Measurements from ENCODE around the gene ICA1. TPM values are rescaled to one million over a fixed set of nuclear protein-coding genes. Genes with fewer than 3 reads are reported as not detected.

The ICA1 gene
- total and polyA plus RNA-seq, 4 experiments from 2014 or later, result 1.2 to 7.4 (median 2.4) TPM

- Mint-ChIP-seq H3K36me3 (no peaks in the 10 kb centered on the region), H3K27ac (peak overlapping the region; percentile 93 to 100 (median 97)), H3K27me3 (no peaks in the 10 kb centered on the region), H3K4me1 (peaks cover 48 to 88% (median 68%) of the 10 kb centered on the region in 4 donors), H3K4me3 (peak overlapping the region; percentile 17 to 85 (median 59)), H3K9me3 (peaks cover 0 to 2% (median 0%) of the 10 kb centered on the region in 8 donors)
- no peaks in the 10 kb centered on the region for H3K27me3 ChIP-seq (ENCODE audit: insufficient read depth, low read length)
- DNase-seq, result peak; percentile 38 to 63 (median 48)
- H3K4me1 ChIP-seq (ENCODE audit: insufficient read depth, low read length), result peaks cover 74% of the 10 kb centered on the region
- intact Hi-C loops (cut with micrococcal nuclease), result loop anchor here (1.0 to 10.0 kb wide), 3 partner anchors 9 to 949 kb away; partner anchors contain the start of genes C1GALT1 and UMAD1
- peak overlapping the region in 1 of 2 donors; percentile 15 for H3K4me3 ChIP-seq (ENCODE audit: low read length in 2 of 2)
- ChIA-PET CTCF (ENCODE audit: partially characterized antibody) (interaction anchor here (1.0 to 3.2 kb wide), 4 partner anchors 8 to 56 kb away, joined by 3 to 17 read pairs (median 4); no protein-coding TSS in a partner anchor), POLR2A (ENCODE audit: partially characterized antibody) (interaction anchor here (0.6 to 8.0 kb wide), 10 partner anchors 8 to 494 kb away, joined by 3 to 101 read pairs (median 6); partner anchors contain the start of gene UMAD1)
- no peaks in the 10 kb centered on the region for H3K36me3 ChIP-seq (ENCODE audit: insufficient read depth, low read length)
- H3K9me3 ChIP-seq (ENCODE audit: control insufficient read depth in 1 of 2, low read length in 2 of 2), result no peaks in the 10 kb centered on the region
- H3K27ac ChIP-seq (ENCODE audit: low read depth, low read length), result peak overlapping the region; percentile 57
These were observed 127.8 kb downstream of the ICA1 start for GRCh38 chr7:8134089-8134733.

GRCh38 chr7:8133188-8133848 is 128.6 kb downstream of the ICA1 start:
- H3K4me3 Mint-ChIP-seq, result peak overlapping the region in 7 of 8 donors; percentile 1 to 87 (median 57)
- CTCF ChIA-PET (ENCODE audit: partially characterized antibody), result interaction anchor here (0.6 to 3.2 kb wide), 5 partner anchors 7 to 538 kb away, joined by 3 to 17 read pairs (median 4); no protein-coding TSS in a partner anchor

GRCh38 chr7:8131694-8132605 is 130.0 kb downstream of the ICA1 start:
- ChIA-PET CTCF (ENCODE audit: partially characterized antibody) (interaction anchor here (0.6 to 1.9 kb wide), 6 partner anchors 9 to 367 kb away, joined by 3 to 9 read pairs (median 4); partner anchors contain the start of gene GLCCI1), POLR2A (ENCODE audit: partially characterized antibody) (interaction anchor here (0.7 to 8.0 kb wide), 16 partner anchors 10 to 950 kb away, joined by 3 to 101 read pairs (median 7); partner anchors contain the start of genes C1GALT1, GLCCI1 and UMAD1)
- H3K27ac ChIP-seq (ENCODE audit: low read depth, low read length), result peak overlapping the region; percentile 57
- H3K27ac Mint-ChIP-seq, result peak overlapping the region; percentile 93 to 100 (median 97)
- H3K36me3 Mint-ChIP-seq, result no peaks in the 10 kb centered on the region
- DNase-seq, result peak; percentile 76 to 85 (median 82)
- peaks cover 95% of the 10 kb centered on the region for H3K4me1 ChIP-seq (ENCODE audit: insufficient read depth, low read length)
- intact Hi-C loops (cut with micrococcal nuclease), result loop anchor here (1.0 to 10.0 kb wide), 6 partner anchors 17 to 947 kb away; partner anchors contain the start of genes C1GALT1, GLCCI1 and UMAD1
- no peaks in the 10 kb centered on the region for H3K27me3 ChIP-seq (ENCODE audit: insufficient read depth, low read length)
- H3K9me3 Mint-ChIP-seq, result peaks cover 0 to 2% (median 0%) of the 10 kb centered on the region in 8 donors
- H3K36me3 ChIP-seq (ENCODE audit: insufficient read depth, low read length), result no peaks in the 10 kb centered on the region
- H3K27me3 Mint-ChIP-seq, result no peaks in the 10 kb centered on the region
- no peaks in the 10 kb centered on the region for H3K9me3 ChIP-seq (ENCODE audit: control insufficient read depth in 1 of 2, low read length in 2 of 2)
- H3K4me1 Mint-ChIP-seq, result peaks cover 66 to 98% (median 84%) of the 10 kb centered on the region in 4 donors
- peak overlapping the region; percentile 12 to 24 for H3K4me3 ChIP-seq (ENCODE audit: low read length in 2 of 2)
- H3K4me3 Mint-ChIP-seq, result peak overlapping the region; percentile 77 to 87 (median 84)

More at GRCh38 chr7:8133188-8133848, 128.6 kb downstream of the ICA1 start:
- Histone ChIP-seq H3K4me3 (ENCODE audit: low read length in 2 of 2) (peak overlapping the region in 1 of 2 donors; percentile 1), H3K4me1 (ENCODE audit: insufficient read depth, low read length) (peaks cover 83% of the 10 kb centered on the region), H3K27me3 (ENCODE audit: insufficient read depth, low read length) (no peaks in the 10 kb centered on the region), H3K36me3 (ENCODE audit: insufficient read depth, low read length) (no peaks in the 10 kb centered on the region), H3K9me3 (ENCODE audit: control insufficient read depth in 1 of 2, low read length in 2 of 2) (no peaks in the 10 kb centered on the region), H3K27ac (ENCODE audit: low read depth, low read length) (peak overlapping the region; percentile 57)
- peaks cover 0 to 2% (median 0%) of the 10 kb centered on the region in 8 donors for H3K9me3 Mint-ChIP-seq
- peaks cover 56 to 91% (median 74%) of the 10 kb centered on the region in 4 donors for H3K4me1 Mint-ChIP-seq
- no peaks in the 10 kb centered on the region for H3K27me3 Mint-ChIP-seq
- H3K27ac Mint-ChIP-seq, result peak overlapping the region; percentile 93 to 100 (median 97)
- POLR2A ChIA-PET (ENCODE audit: partially characterized antibody), result interaction anchor here (0.6 to 8.0 kb wide), 14 partner anchors 9 to 493 kb away, joined by 3 to 101 read pairs (median 8); partner anchors contain the start of genes GLCCI1 and UMAD1
- intact Hi-C loops (cut with micrococcal nuclease), result loop anchor here (5.0 to 10.0 kb wide), 2 partner anchors 491 to 949 kb away; partner anchors contain the start of genes C1GALT1 and UMAD1
- no peaks in the 10 kb centered on the region for H3K36me3 Mint-ChIP-seq
- no peak for DNase-seq

GRCh38 chr7:8130663-8131062 is 131.3 kb downstream of the ICA1 start:
- intact Hi-C loops (cut with micrococcal nuclease), result loop anchor here (5.0 to 10.0 kb wide), 2 partner anchors 488 to 946 kb away; partner anchors contain the start of genes C1GALT1 and UMAD1
- H3K36me3 ChIP-seq (ENCODE audit: insufficient read depth, low read length), result no peaks in the 10 kb centered on the region
- H3K4me3 ChIP-seq (ENCODE audit: low read length in 2 of 2), result no peak overlapping the region
- H3K9me3 ChIP-seq (ENCODE audit: control insufficient read depth in 1 of 2, low read length in 2 of 2), result no peaks in the 10 kb centered on the region
- Mint-ChIP-seq H3K9me3 (peaks cover 0 to 2% (median 0%) of the 10 kb centered on the region in 8 donors), H3K27ac (peak overlapping the region; percentile 93 to 100 (median 97)), H3K27me3 (no peaks in the 10 kb centered on the region), H3K4me1 (peaks cover 71 to 100% (median 90%) of the 10 kb centered on the region in 4 donors), H3K36me3 (no peaks in the 10 kb centered on the region), H3K4me3 (peak overlapping the region in 4 of 8 donors; percentile 0 to 67 (median 27))
- peak overlapping the region; percentile 57 for H3K27ac ChIP-seq (ENCODE audit: low read depth, low read length)
- ChIA-PET POLR2A (ENCODE audit: partially characterized antibody) (interaction anchor here (0.6 to 8.0 kb wide), 5 partner anchors 10 to 161 kb away, joined by 3 to 101 read pairs (median 63); partner anchors contain the start of gene GLCCI1), CTCF (ENCODE audit: partially characterized antibody) (interaction anchor here (1.2 to 1.5 kb wide), 2 partner anchors 17 to 163 kb away, joined by 3 to 9 read pairs; partner anchors contain the start of gene GLCCI1)
- H3K4me1 ChIP-seq (ENCODE audit: insufficient read depth, low read length), result peaks cover 96% of the 10 kb centered on the region
- no peaks in the 10 kb centered on the region for H3K27me3 ChIP-seq (ENCODE audit: insufficient read depth, low read length)
- no peak for DNase-seq

GRCh38 chr7:8129318-8129659 is 132.7 kb downstream of the ICA1 start:
- peaks cover 96% of the 10 kb centered on the region for H3K4me1 ChIP-seq (ENCODE audit: insufficient read depth, low read length)
- peak overlapping the region in 5 of 8 donors; percentile 52 to 78 (median 73) for H3K4me3 Mint-ChIP-seq
- H3K27me3 ChIP-seq (ENCODE audit: insufficient read depth, low read length), result no peaks in the 10 kb centered on the region
- no peaks in the 10 kb centered on the region for H3K9me3 ChIP-seq (ENCODE audit: control insufficient read depth in 1 of 2, low read length in 2 of 2)
- intact Hi-C loops (cut with micrococcal nuclease), result loop anchor here (5.0 kb wide), 1 partner anchor 367 kb away; no protein-coding TSS in a partner anchor
- H3K36me3 ChIP-seq (ENCODE audit: insufficient read depth, low read length), result no peaks in the 10 kb centered on the region
- H3K4me1 Mint-ChIP-seq, result peaks cover 73 to 100% (median 93%) of the 10 kb centered on the region in 4 donors
- no peaks in the 10 kb centered on the region for H3K27me3 Mint-ChIP-seq
- DNase-seq, result peak in 1 of 5 donors; percentile 41
- peak overlapping the region; percentile 42 for H3K27ac ChIP-seq (ENCODE audit: low read depth, low read length)
- peaks cover 0 to 2% (median 0%) of the 10 kb centered on the region in 8 donors for H3K9me3 Mint-ChIP-seq
- no peaks in the 10 kb centered on the region for H3K36me3 Mint-ChIP-seq
- peak overlapping the region; percentile 93 to 99 (median 95) for H3K27ac Mint-ChIP-seq
- POLR2A ChIA-PET (ENCODE audit: partially characterized antibody), result interaction anchor here (0.7 to 8.0 kb wide), 4 partner anchors 9 to 872 kb away, joined by 3 to 74 read pairs (median 33); no protein-coding TSS in a partner anchor
- CTCF ChIA-PET (ENCODE audit: partially characterized antibody), result no interaction called here
- H3K4me3 ChIP-seq (ENCODE audit: low read length in 2 of 2), result no peak overlapping the region

Measured in CD4-positive, alpha-beta memory T cell (primary cell).